Endothelial cell of umbilical vein (primary cell): ENCODE results near the gene SIRPA. TPM values are rescaled to one million over a fixed set of nuclear protein-coding genes. Genes with fewer than 3 reads are reported as not detected.

Source experiments
- BruUV-seq: library from RNA; stranded (reverse); fragments of 400-500 nt; replicated peaks from 2 replicates; lab custom pipeline; 2021; lab: Mats Ljungman, UMichigan
- CTCF ChIA-PET: fragments of 300-600, 350-600 bp; sonication (Branson Sonifier 250); formaldehyde crosslinking; loops from one replicate; lab custom pipeline; 2021; ENCODE audit warnings: antibody characterized with exemption, inconsistent platforms; lab: Charles Lee
- POLR2A ChIA-PET: fragments of 300-600, 350-600 bp; sonication (Branson Sonifier 250); formaldehyde crosslinking; loops from one replicate; lab custom pipeline; 2021; ENCODE audit warnings: antibody characterized with exemption, inconsistent platforms; lab: Charles Lee
- DNase-seq: peaks from one replicate; pipeline ENCODE4 v3.0.0-alpha.2; 2011; ENCODE audit warnings: low read depth, low spot score
- FAIRE-seq: peaks from 2 replicates; lab custom pipeline; 2011; peaks lifted over from hg19 to GRCh38; lab: Jason Lieb, UNC
- H2AFZ ChIP-seq: 2 replicates; pipeline ENCODE4 v1.6.0; 2012; ENCODE audit warnings: low read depth, low read length, control low read depth, inconsistent platforms
- H3K27ac ChIP-seq: 2 replicates; pipeline ENCODE4 v1.5.1; 2011; ENCODE audit warnings: low read depth, mild to moderate bottlenecking, control low read depth, low read length, moderate library complexity; ENCODE audit not compliant: insufficient read depth
- H3K27me3 ChIP-seq, 2 experiments: 2 replicates each; pipeline versions ENCODE4 v1.6.0 to v1.6.1; 2011; ENCODE audit warnings: low read length in 2 of 2, mixed read lengths in 1 of 2; ENCODE audit not compliant: control insufficient read depth in 2 of 2, insufficient read depth in 2 of 2
- H3K36me3 ChIP-seq, 2 experiments: 2 replicates in 1 of 2; 3 replicates in 1 of 2; pipeline ENCODE4 v1.5.1; 2011; ENCODE audit warnings: low read length in 2 of 2, mild to moderate bottlenecking in 1 of 2, moderate library complexity in 1 of 2; ENCODE audit not compliant: control insufficient read depth in 2 of 2, insufficient read depth in 2 of 2; ENCODE audit errors: extremely low read depth in 1 of 2
- H3K4me1 ChIP-seq: 3 replicates; pipeline ENCODE4 v1.5.1; 2011; ENCODE audit warnings: mild to moderate bottlenecking, low read length; ENCODE audit not compliant: control insufficient read depth, insufficient read depth; ENCODE audit errors: extremely low read depth
- H3K4me2 ChIP-seq: 2 replicates; pipeline ENCODE4 v1.6.1; 2011; ENCODE audit warnings: low read length, control low read depth, mixed read lengths; ENCODE audit not compliant: insufficient read depth
- H3K4me3 ChIP-seq, 3 experiments: fragments of 200-600 bp in 1 of 3; sonication (generic), shearing (Covaris generic) in 1 of 3; replicated peaks in 1 of 3; 2 replicates each; pipeline ENCODE4 v1.5.1; 2011 to 2016; ENCODE audit warnings: control low read depth in 3 of 3, low read length in 3 of 3, mild to moderate bottlenecking in 2 of 3, inconsistent platforms in 1 of 3, low read depth in 1 of 3, moderate library complexity in 1 of 3; ENCODE audit not compliant: insufficient read depth in 1 of 3
- H3K79me2 ChIP-seq: 2 replicates; pipeline ENCODE4 v1.6.0; 2012; ENCODE audit warnings: low read length, inconsistent platforms; ENCODE audit not compliant: control insufficient read depth, insufficient read depth
- H3K9ac ChIP-seq: replicated peaks from 2 replicates; pipeline ENCODE3; 2011; ENCODE audit warnings: low read length, control low read depth; ENCODE audit not compliant: insufficient read depth; ENCODE audit errors: extremely low read depth
- H3K9me1 ChIP-seq: replicated peaks from 3 replicates; pipeline ENCODE4 v1.6.0; 2011; ENCODE audit warnings: mild to moderate bottlenecking, low read length; ENCODE audit not compliant: control insufficient read depth, insufficient read depth; ENCODE audit errors: extremely low read depth
- H3K9me3 ChIP-seq: replicated peaks from 2 replicates; pipeline ENCODE4 v1.5.1; 2012; ENCODE audit warnings: low read length, inconsistent platforms; ENCODE audit not compliant: control insufficient read depth, insufficient read depth
- H4K20me1 ChIP-seq: replicated peaks from 2 replicates; pipeline ENCODE3; 2011; ENCODE audit warnings: mild to moderate bottlenecking, low read length; ENCODE audit not compliant: control insufficient read depth, insufficient read depth; ENCODE audit errors: extremely low read depth
- CTCF ChIP-seq, 2 donors: IDR thresholded peaks; 1 replicate in 1 of 2; 2 replicates in 1 of 2; pipeline ENCODE4 v1.5.1; 2011; ENCODE audit warnings: low read length in 2 of 2, mild to moderate bottlenecking in 2 of 2, moderate library complexity in 2 of 2, control low read depth in 1 of 2, inconsistent platforms in 1 of 2, low read depth in 1 of 2; ENCODE audit not compliant: insufficient read depth in 1 of 2; ENCODE audit errors: extremely low read depth in 1 of 2
- EZH2 ChIP-seq: IDR thresholded peaks from 2 replicates; pipeline ENCODE4 v1.6.1; 2012; ENCODE audit warnings: borderline replicate concordance, low read depth, mild to moderate bottlenecking, moderate library complexity, low read length, inconsistent platforms; ENCODE audit not compliant: severe bottlenecking
- FOS ChIP-seq: IDR thresholded peaks from 2 replicates; pipeline ENCODE4 v1.6.1; 2011; ENCODE audit warnings: mild to moderate bottlenecking, low read length, moderate library complexity, borderline replicate concordance; ENCODE audit not compliant: insufficient read depth
- JUN ChIP-seq: IDR thresholded peaks from 2 replicates; pipeline ENCODE4 v1.6.1; 2011; ENCODE audit warnings: borderline replicate concordance, low read depth; ENCODE audit not compliant: insufficient read length, insufficient read depth
- MAX ChIP-seq: IDR thresholded peaks from 2 replicates; pipeline ENCODE4 v1.6.1; 2011; ENCODE audit not compliant: insufficient read depth, insufficient read length
- POLR2A ChIP-seq: IDR thresholded peaks from 2 replicates; pipeline ENCODE4 v1.6.1; 2012; ENCODE audit warnings: low read depth, mild to moderate bottlenecking, control low read depth, low read length
- POLR2AphosphoS5 ChIP-seq: IDR thresholded peaks from 2 replicates; pipeline ENCODE4 v1.6.1; 2012; ENCODE audit warnings: low read depth, mild to moderate bottlenecking, control low read depth, low read length, moderate library complexity; ENCODE audit not compliant: insufficient read depth
- dilution Hi-C: fragments of 300-500 bp; cut with MboI; formaldehyde crosslinking; loops from one replicate; pipeline ENCODE4 v1.15.0; 2019; ENCODE audit warnings: low sequenced_read_pairs; ENCODE audit not compliant: extremely low pct_ligation_motif_present
- intact Hi-C: fragments of 100-400 bp; cut with micrococcal nuclease; formaldehyde crosslinking; loops from one replicate; pipeline ENCODE4 v1.10.0; 2022
- polyA plus RNA-seq, 4 experiments: library from polyadenylated mRNA; depleted of rRNA in 3 of 4; stranded (reverse) in 3 of 4; unstranded in 1 of 4; fragments of >200 nt; gene quantifications; 2 replicates each; pipeline versions ENCODE4 v1.2.1 to v1.2.3, GENCODE V29; 2011 to 2012; ENCODE audit warnings: missing spikeins in 1 of 4
- total RNA-seq: library from RNA; stranded (reverse); gene quantifications from 2 replicates; pipeline ENCODE4 v1.2.3, GENCODE V29; 2021

SIRPA gene
- total and polyA plus RNA-seq, 2 donors (not counting 3 experiments of a cell fraction or from before 2014, with no cell fraction given), result 29.9 to 59.2 TPM

- no peaks in the 10 kb centered on the region for H4K20me1 ChIP-seq
- dilution Hi-C loops (no loop called here), intact Hi-C loops (no loop called here)
- FAIRE-seq (no peak), DNase-seq (no peak)
- ChIA-PET POLR2A (no interaction called here), CTCF (interaction anchor here (1.0 to 1.5 kb wide), 3 partner anchors 16 to 44 kb away, joined by 3 to 5 read pairs (median 4); no protein-coding TSS in a partner anchor)
- no peak overlapping the region for H3K4me2 ChIP-seq
- H3K79me2 ChIP-seq, result no peaks in the 10 kb centered on the region
- H2AFZ ChIP-seq, result no peak overlapping the region
- no peak overlapping the region for H3K4me3 ChIP-seq
- H3K9me1 ChIP-seq, result no peaks in the 10 kb centered on the region
- H3K9ac ChIP-seq, result no peak overlapping the region
- no peak overlapping the region for H3K27ac ChIP-seq
- no peaks in the 10 kb centered on the region for H3K36me3 ChIP-seq
- no TSS peak for BruUV-seq
- peaks cover 10 to 22% of the 10 kb centered on the region in 2 experiments for H3K27me3 ChIP-seq
- no peak for TF ChIP-seq POLR2AphosphoS5
- TF ChIP-seq POLR2A, result no peak
- TF ChIP-seq EZH2, result no peak
- no peak for TF ChIP-seq CTCF (IDR thresholded peaks at IDR 0.05; ENCODE audit: extremely low read depth in 1 of 2, insufficient read depth in 1 of 2, low read depth in 1 of 2, low read length in 2 of 2)
- TF ChIP-seq MAX, result no peak
- no peak for TF ChIP-seq FOS
- no peak for TF ChIP-seq JUN
- no peaks in the 10 kb centered on the region for H3K4me1 ChIP-seq
- no peaks in the 10 kb centered on the region for H3K9me3 ChIP-seq
Observed at GRCh38 chr20:1846341-1846740, 48.9 kb upstream of the SIRPA start.
